Esophagus muscularis mucosa (tissue), 4 donors: ENCODE results near the gene OLA1. TPM values are rescaled to one million over a fixed set of nuclear protein-coding genes. Genes with fewer than 3 reads are reported as not detected.

ENCODE experiments used
- DNase-seq: peaks from one replicate; pipeline ENCODE4 v3.0.0-alpha.2; 2017; ENCODE audit errors: extremely low spot score
- H3K27ac ChIP-seq, 4 donors: fragments of 200-600 bp; sonication (generic); replicated peaks in 1 of 4; 1 replicate in 3 of 4; 2 replicates in 1 of 4; pipeline ENCODE4 v1.5.1; 2016 to 2019; ENCODE audit warnings: mild to moderate bottlenecking in 1 of 4
- H3K27me3 ChIP-seq, 4 donors: fragments of 200-600 bp; sonication (generic); one replicate each; pipeline versions ENCODE4 v1.5.1 to v1.6.0; 2016 to 2019
- H3K36me3 ChIP-seq, 4 donors: fragments of 200-600 bp; sonication (generic); one replicate each; pipeline ENCODE4 v1.5.1; 2016 to 2019
- H3K4me1 ChIP-seq, 4 donors: fragments of 200-600 bp; sonication (generic); one replicate each; pipeline ENCODE4 v1.5.1; 2016 to 2019
- H3K4me3 ChIP-seq, 4 donors: fragments of 200-600 bp; sonication (generic); 1 replicate in 2 of 4; 2 replicates in 2 of 4; pipeline ENCODE4 v1.5.1; 2016 to 2019; ENCODE audit warnings: mild to moderate bottlenecking in 4 of 4, moderate library complexity in 1 of 4
- H3K9me3 ChIP-seq, 4 donors: fragments of 200-600 bp; sonication (generic); 1 replicate in 3 of 4; 2 replicates in 1 of 4; pipeline ENCODE4 v1.5.1; 2016 to 2019
- EP300 ChIP-seq: sonication (generic); formaldehyde crosslinking; IDR thresholded peaks from one replicate; pipeline ENCODE4 v1.6.1; 2017; ENCODE audit warnings: antibody characterized with exemption
- POLR2A ChIP-seq: fragments of 450-650 bp; IDR thresholded peaks from one replicate; pipeline ENCODE4 v1.6.1; 2017; ENCODE audit warnings: antibody characterized with exemption, moderate library complexity, mild to moderate bottlenecking, low read depth
- POLR2AphosphoS5 ChIP-seq, 2 donors: sonication (generic); formaldehyde crosslinking; IDR thresholded peaks; one replicate each; pipeline ENCODE4 v1.6.1; 2017; ENCODE audit warnings: antibody characterized with exemption in 2 of 2
- WGBS: methylation state at CpG from one replicate; pipeline ENCODE4 v1.1.5; 2018; 5-methylcytosine and 5-hydroxymethylcytosine counted together
- intact Hi-C: fragments of 100-400 bp; cut with DNase I; formaldehyde crosslinking; loops from one replicate; pipeline ENCODE4 v1.15.1; 2023
- total RNA-seq, 4 donors: library from RNA; depleted of rRNA; stranded (reverse); fragments of >200 nt; gene quantifications; one replicate each; pipeline versions ENCODE4 v1.1.0 to v1.2.1, GENCODE V29; 2016
- TF ChIP-seq, protein P1 (sequence below), 3 experiments: fragments of 200-600 bp in 2 of 3; fragments of 450-650 bp in 1 of 3; sonication (generic) in 2 of 3; IDR thresholded peaks; one replicate each; pipeline ENCODE4 v1.5.1; 2017 to 2019; ENCODE audit warnings: antibody characterized with exemption in 3 of 3, mild to moderate bottlenecking in 2 of 3, moderate library complexity in 1 of 3

The OLA1 gene
- total RNA-seq, 4 donors from 2014 or later = 54.2 to 62.7 (median 60.1) TPM

DNA sequence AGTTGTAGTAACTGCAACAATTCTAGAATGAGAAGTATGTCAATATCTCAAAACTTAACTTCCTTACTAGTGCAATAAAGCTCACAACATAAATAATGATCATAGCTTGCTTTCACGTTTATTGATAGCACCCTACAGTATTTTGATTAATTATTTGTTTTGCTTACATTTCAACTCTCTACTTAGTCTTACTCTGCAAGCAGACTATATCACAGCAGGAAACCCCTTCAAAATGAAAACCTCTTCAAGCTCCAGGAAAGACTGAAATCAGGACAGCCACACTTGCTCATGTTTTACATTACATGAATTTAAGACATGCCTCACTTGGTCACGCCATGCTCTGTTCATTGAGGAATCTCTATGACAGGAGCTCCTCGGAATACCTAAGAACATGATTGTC, 3.3 kb downstream of the OLA1 start:
- no peak overlapping the region for H3K4me3 ChIP-seq
- H3K27ac ChIP-seq = no peak overlapping the region
- TF ChIP-seq POLR2A = no peak
- TF ChIP-seq, protein P1, sequence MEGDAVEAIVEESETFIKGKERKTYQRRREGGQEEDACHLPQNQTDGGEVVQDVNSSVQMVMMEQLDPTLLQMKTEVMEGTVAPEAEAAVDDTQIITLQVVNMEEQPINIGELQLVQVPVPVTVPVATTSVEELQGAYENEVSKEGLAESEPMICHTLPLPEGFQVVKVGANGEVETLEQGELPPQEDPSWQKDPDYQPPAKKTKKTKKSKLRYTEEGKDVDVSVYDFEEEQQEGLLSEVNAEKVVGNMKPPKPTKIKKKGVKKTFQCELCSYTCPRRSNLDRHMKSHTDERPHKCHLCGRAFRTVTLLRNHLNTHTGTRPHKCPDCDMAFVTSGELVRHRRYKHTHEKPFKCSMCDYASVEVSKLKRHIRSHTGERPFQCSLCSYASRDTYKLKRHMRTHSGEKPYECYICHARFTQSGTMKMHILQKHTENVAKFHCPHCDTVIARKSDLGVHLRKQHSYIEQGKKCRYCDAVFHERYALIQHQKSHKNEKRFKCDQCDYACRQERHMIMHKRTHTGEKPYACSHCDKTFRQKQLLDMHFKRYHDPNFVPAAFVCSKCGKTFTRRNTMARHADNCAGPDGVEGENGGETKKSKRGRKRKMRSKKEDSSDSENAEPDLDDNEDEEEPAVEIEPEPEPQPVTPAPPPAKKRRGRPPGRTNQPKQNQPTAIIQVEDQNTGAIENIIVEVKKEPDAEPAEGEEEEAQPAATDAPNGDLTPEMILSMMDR (IDR thresholded peaks at IDR 0.05) = no peak
- no peak for TF ChIP-seq EP300

DNA sequence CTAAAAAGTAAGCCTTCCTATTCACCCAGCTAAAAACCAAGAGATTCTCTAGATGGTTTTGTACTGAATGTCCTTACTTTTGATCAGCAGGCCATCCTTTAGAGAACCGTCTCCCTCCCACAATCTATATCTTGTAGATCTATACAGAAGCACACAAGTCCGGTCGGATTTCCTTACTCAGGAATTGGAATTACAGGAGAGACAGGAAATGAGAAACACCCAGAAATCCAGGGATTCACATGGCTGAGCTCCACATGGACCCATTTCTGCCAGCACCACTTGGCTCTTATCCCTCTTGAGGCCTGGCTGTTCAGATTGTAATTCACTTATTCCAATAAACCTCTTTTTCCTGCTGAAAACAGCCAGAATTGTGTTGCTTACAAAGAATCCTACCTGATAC, 4.5 kb downstream of the OLA1 start:
- Histone ChIP-seq H3K27ac (no peak overlapping the region), H3K27me3 (no peaks in the 10 kb centered on the region), H3K9me3 (no peaks in the 10 kb centered on the region), H3K36me3 (peaks cover 9 to 22% (median 9%) of the 10 kb centered on the region in 4 donors), H3K4me3 (no peak overlapping the region), H3K4me1 (peaks cover 6 to 20% (median 14%) of the 10 kb centered on the region in 4 donors)
- no peak for TF ChIP-seq EP300
- DNase-seq = no peak
- 82% methylated on average over 3 of the region's 3 CpGs for WGBS
- intact Hi-C loops = no loop called here

More for the DNA sequence above, 3.3 kb downstream of the OLA1 start:
- Histone ChIP-seq H3K9me3 (no peaks in the 10 kb centered on the region), H3K4me1 (peaks cover 10 to 30% (median 20%) of the 10 kb centered on the region in 4 donors), H3K36me3 (peaks cover 9 to 22% (median 9%) of the 10 kb centered on the region in 4 donors), H3K27me3 (no peaks in the 10 kb centered on the region)
- intact Hi-C loops = loop anchor here (5.0 kb wide), 1 partner anchor 92 kb away; no protein-coding TSS in a partner anchor
- WGBS = 95% methylated on average over 3 of the region's 3 CpGs
- no peak for DNase-seq

DNA sequence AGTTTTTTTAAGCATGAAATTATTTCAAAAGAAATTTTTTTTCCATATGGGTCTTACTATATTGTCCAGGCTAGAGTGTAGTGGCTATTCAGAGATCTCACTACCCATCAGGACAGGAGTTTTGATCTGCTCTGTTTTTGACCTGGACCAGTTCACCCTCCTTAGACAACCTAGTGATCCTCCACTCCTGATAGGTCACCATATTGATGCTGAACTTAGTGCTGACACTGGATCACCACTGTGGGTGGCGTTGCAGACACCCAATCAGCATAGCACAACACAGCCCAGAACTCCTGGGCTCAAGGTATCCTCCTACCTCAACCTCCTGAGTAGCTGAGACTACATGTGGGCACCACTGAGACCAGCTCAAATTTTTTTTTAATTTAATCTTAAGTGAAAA, 8.2 kb downstream of the OLA1 start:
- 100% methylated on average over 1 of the region's 1 CpG for WGBS
- intact Hi-C loops = no loop called here
- Histone ChIP-seq H3K27me3 (no peaks in the 10 kb centered on the region), H3K36me3 (peaks cover 0 to 12% (median 1%) of the 10 kb centered on the region in 4 donors), H3K4me1 (no peaks in the 10 kb centered on the region), H3K9me3 (no peaks in the 10 kb centered on the region), H3K4me3 (no peak overlapping the region), H3K27ac (no peak overlapping the region)
- TF ChIP-seq EP300 (no peak), POLR2AphosphoS5 (IDR thresholded peaks at IDR 0.05) (no peak), POLR2A (no peak)
- TF ChIP-seq, protein P1 (IDR thresholded peaks at IDR 0.05) = no peak
- DNase-seq = no peak

DNA sequence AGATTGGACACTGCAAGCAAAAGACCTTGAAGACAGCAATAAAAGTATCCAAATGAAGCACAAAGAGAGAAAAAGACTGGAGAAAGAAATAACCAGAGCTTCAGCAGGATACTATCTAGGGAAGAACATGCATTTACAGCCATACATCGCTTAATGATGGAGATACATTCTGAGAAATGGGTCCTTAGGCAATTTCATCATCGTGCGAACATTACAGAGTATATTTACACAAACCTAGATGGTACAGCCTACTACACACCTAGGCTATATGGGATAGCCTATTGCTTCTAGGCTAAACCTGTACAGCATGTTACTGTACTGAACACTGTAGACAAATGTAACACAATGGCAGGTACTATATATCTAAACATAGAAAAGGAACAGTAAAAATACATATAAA, 11.9 kb downstream of the OLA1 start:
- Histone ChIP-seq H3K9me3 (no peaks in the 10 kb centered on the region), H3K27ac (no peak overlapping the region), H3K4me1 (no peaks in the 10 kb centered on the region), H3K27me3 (no peaks in the 10 kb centered on the region), H3K4me3 (no peak overlapping the region), H3K36me3 (no peaks in the 10 kb centered on the region)
- WGBS = 97% methylated on average over 3 of the region's 3 CpGs
- DNase-seq = no peak
- TF ChIP-seq, protein P1 (IDR thresholded peaks at IDR 0.05) = no peak
- TF ChIP-seq POLR2AphosphoS5 (IDR thresholded peaks at IDR 0.05) (no peak), EP300 (no peak), POLR2A (no peak)
- intact Hi-C loops = no loop called here

DNA sequence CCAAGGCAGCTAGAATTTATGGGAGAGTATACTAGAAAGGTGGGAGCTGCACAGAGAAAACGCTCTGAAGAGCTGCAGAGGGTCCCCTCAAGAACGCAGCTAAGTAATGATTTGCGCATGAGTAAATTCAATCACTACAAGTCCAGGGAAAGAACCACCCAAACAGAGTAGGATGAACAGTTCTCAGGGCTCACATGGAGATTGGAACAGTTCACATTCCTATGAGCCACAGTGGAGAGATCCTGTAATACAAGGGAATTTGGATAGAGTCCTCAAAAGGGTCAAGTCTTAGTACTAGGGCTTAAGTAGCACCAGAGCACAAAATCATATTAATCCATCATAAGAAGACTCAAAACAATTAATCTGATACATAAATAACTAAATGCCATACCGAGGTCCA, 12.7 kb downstream of the OLA1 start:
- no peak for TF ChIP-seq POLR2A
- no peak for TF ChIP-seq POLR2AphosphoS5 (IDR thresholded peaks at IDR 0.05)
- TF ChIP-seq EP300 = no peak
- TF ChIP-seq, protein P1 (IDR thresholded peaks at IDR 0.05) = no peak
- 81% methylated on average over 4 of the region's 4 CpGs for WGBS
- intact Hi-C loops = no loop called here
- DNase-seq = no peak
- Histone ChIP-seq H3K27ac (no peak overlapping the region), H3K36me3 (no peaks in the 10 kb centered on the region), H3K9me3 (no peaks in the 10 kb centered on the region), H3K27me3 (no peaks in the 10 kb centered on the region), H3K4me1 (no peaks in the 10 kb centered on the region), H3K4me3 (no peak overlapping the region)
